Upper lobe of right lung (tissue), 1 donor: ENCODE data around the gene LETM1. TPM values are rescaled to one million over a fixed set of nuclear protein-coding genes. Genes with fewer than 3 reads are reported as not detected.

Experiments
- ATAC-seq: fragments of 200-7000 bp; cut with Tn5 transposase; one replicate; pipeline ENCODE4 v1.9.1; 2020; ENCODE audit warnings: mild to moderate bottlenecking, moderate library complexity
- DNase-seq: peaks from one replicate; pipeline ENCODE4 v3.0.0-alpha.2; 2020
- H3K27ac ChIP-seq: fragments of 200-600 bp; one replicate; pipeline ENCODE4 v1.8.0; 2022
- H3K27me3 ChIP-seq: fragments of 200-600 bp; one replicate; pipeline ENCODE4 v1.8.0; 2022; ENCODE audit warnings: mild to moderate bottlenecking
- H3K36me3 ChIP-seq: fragments of 200-600 bp; one replicate; pipeline ENCODE4 v1.8.0; 2022
- H3K4me1 ChIP-seq: fragments of 200-600 bp; one replicate; pipeline ENCODE4 v1.8.0; 2022
- H3K4me3 ChIP-seq: fragments of 200-600 bp; one replicate; pipeline ENCODE4 v1.8.0; 2022; ENCODE audit warnings: mild to moderate bottlenecking
- H3K9me3 ChIP-seq: fragments of 200-600 bp; one replicate; pipeline ENCODE4 v1.8.0; 2022
- CTCF ChIP-seq: fragments of 200-600 bp; IDR thresholded peaks from one replicate; pipeline ENCODE4 v1.8.0; 2022; ENCODE audit warnings: antibody characterized with exemption
- intact Hi-C: fragments of 100-400 bp; cut with DNase I; formaldehyde crosslinking; loops from one replicate; pipeline ENCODE4 v1.11.0; 2022
- total RNA-seq: library from RNA; stranded (reverse); fragmentation: NEBNext Ultra II Directional; extraction: Animal tissue kit (Norgen Biotek cat#: 25700); gene quantifications from one replicate; pipeline ENCODE4 v1.2.1, GENCODE V29; 2021
- donor health status: DM: no; HTN: yes; CAD: no; lungs with severe emphysema.

LETM1 gene
- total RNA-seq, 1 donor from 2014 or later: 39.5 TPM

GRCh38 chr4:1869530-1870327, 13.8 kb upstream of the LETM1 start:
- no peak for TF ChIP-seq CTCF
- H3K4me3 ChIP-seq: peak overlapping the region; percentile 91
- no peaks in the 10 kb centered on the region for H3K27me3 ChIP-seq
- no peaks in the 10 kb centered on the region for H3K36me3 ChIP-seq
- intact Hi-C loops: no loop called here
- peak overlapping the region; percentile 97 for H3K27ac ChIP-seq
- no peaks in the 10 kb centered on the region for H3K9me3 ChIP-seq
- ATAC-seq (peak; percentile 12), DNase-seq (no peak)
- H3K4me1 ChIP-seq: peaks cover 18% of the 10 kb centered on the region

GRCh38 chr4:1868912-1869311, 13.0 kb upstream of the LETM1 start:
- no peaks in the 10 kb centered on the region for H3K9me3 ChIP-seq
- no peak overlapping the region for H3K4me3 ChIP-seq
- peaks cover 17% of the 10 kb centered on the region for H3K4me1 ChIP-seq
- no peak overlapping the region for H3K27ac ChIP-seq
- no peaks in the 10 kb centered on the region for H3K27me3 ChIP-seq
- intact Hi-C loops: no loop called here
- H3K36me3 ChIP-seq: no peaks in the 10 kb centered on the region
- TF ChIP-seq CTCF: no peak
- DNase-seq: no peak
- ATAC-seq: no peak

- H3K4me1 ChIP-seq: peaks cover 11% of the 10 kb centered on the region
- H3K27ac ChIP-seq: no peak overlapping the region
- no peaks in the 10 kb centered on the region for H3K36me3 ChIP-seq
- no peak for ATAC-seq
- no peak for DNase-seq
- H3K9me3 ChIP-seq: no peaks in the 10 kb centered on the region
- intact Hi-C loops: no loop called here
- H3K4me3 ChIP-seq: no peak overlapping the region
- H3K27me3 ChIP-seq: no peaks in the 10 kb centered on the region
- TF ChIP-seq CTCF: no peak
These were observed 12.3 kb upstream of the LETM1 start for GRCh38 chr4:1868293-1868692.

GRCh38 chr4:1866189-1866661, 10.3 kb upstream of the LETM1 start:
- no peaks in the 10 kb centered on the region for H3K36me3 ChIP-seq
- intact Hi-C loops: no loop called here
- H3K9me3 ChIP-seq: no peaks in the 10 kb centered on the region
- peaks cover 9% of the 10 kb centered on the region for H3K4me1 ChIP-seq
- no peak for DNase-seq
- H3K4me3 ChIP-seq: no peak overlapping the region
- ATAC-seq: no peak
- H3K27ac ChIP-seq: no peak overlapping the region
- H3K27me3 ChIP-seq: peaks cover 8% of the 10 kb centered on the region
- no peak for TF ChIP-seq CTCF

DNA sequence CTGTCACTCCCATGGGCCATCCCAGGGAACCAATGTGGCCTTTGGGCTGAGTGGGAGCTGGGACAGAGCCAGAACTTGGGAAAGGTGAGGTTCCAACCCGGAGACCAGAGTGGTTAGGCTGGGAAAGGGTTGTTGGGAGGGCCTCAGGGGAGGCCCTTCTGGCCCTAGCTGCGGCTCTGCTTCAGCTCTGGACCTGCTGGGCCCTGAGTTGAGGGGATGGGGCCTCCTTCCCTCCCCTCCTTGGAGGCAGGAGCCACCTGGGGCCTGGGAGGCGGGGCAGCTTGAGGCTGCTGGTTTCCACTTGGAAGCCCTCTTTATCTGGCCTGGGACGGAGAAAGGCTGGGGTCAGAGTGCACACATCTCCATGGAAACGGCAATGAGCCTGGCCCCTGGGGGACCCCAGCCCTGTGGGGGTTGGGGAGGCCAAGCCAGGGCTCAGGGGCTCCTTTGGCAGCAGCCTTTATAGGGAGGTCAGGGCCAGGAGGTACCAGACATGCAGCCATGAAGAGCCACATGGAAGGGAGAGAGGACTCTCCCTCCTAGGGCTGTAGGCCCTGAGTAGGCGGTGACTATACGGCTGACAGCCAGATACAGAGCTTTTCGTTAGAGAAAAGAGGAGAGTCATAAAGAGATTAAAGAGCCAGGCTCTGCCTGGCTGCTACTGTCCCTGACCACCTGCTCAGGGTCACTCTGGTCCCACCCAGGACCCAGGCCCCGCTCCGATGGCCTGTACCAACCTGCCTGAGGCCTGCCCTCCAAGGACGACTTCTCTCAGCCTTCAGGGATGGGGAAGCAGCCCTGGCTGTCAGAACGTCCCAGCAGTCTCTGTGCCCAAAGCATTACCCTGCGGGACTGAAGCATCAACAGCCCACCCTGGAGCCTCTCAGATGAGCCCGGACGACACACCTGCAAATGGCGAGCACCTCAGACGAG, 8.4 kb upstream of the LETM1 start:
- H3K4me3 ChIP-seq: no peak overlapping the region
- no peaks in the 10 kb centered on the region for H3K9me3 ChIP-seq
- H3K4me1 ChIP-seq: peaks cover under 1% of the 10 kb centered on the region
- ATAC-seq (no peak), DNase-seq (no peak)
- peaks cover 8% of the 10 kb centered on the region for H3K27me3 ChIP-seq
- H3K36me3 ChIP-seq: no peaks in the 10 kb centered on the region
- intact Hi-C loops: no loop called here
- TF ChIP-seq CTCF: no peak
- H3K27ac ChIP-seq: no peak overlapping the region
